Esophagus squamous epithelium (tissue), 4 donors: ENCODE results near the gene GSTM2.
"Not testable (repeated sequence)": the region's sequence is repeated elsewhere in the genome, so short reads cannot be mapped to it uniquely, and the experiment has no call there.

Experiments
- CTCF ChIP-seq, 6 experiments: fragments of 450-650 bp in 4 of 6; fragments of 200-600 bp in 2 of 6; sonication (generic) in 2 of 6; IDR thresholded peaks; one replicate each; pipeline ENCODE4 v1.5.1; 2016 to 2019; ENCODE audit warnings: antibody characterized with exemption in 6 of 6, mild to moderate bottlenecking in 4 of 6, moderate library complexity in 4 of 6
- POLR2A ChIP-seq, 4 donors: fragments of 450-650 bp; IDR thresholded peaks; one replicate each; pipeline ENCODE4 v1.6.1; 2017; ENCODE audit warnings: antibody characterized with exemption in 4 of 4, mild to moderate bottlenecking in 4 of 4, moderate library complexity in 3 of 4

- TF ChIP-seq CTCF, POLR2A (IDR thresholded peaks at IDR 0.05): not testable (repeated sequence)
Observed at GRCh38 chr1:109702940-109703339, 35.1 kb downstream of the GSTM2 start.
